K562 (cell line): ENCODE measurements around the gene ANKS1B.

Source experiments
- FOXJ3 ChIP-seq: sonication (generic); formaldehyde crosslinking; IDR thresholded peaks from 2 replicates; pipeline ENCODE4 v1.4.0; 2020; ENCODE audit warnings: mild to moderate bottlenecking, missing genetic modification reagents
- HCFC1 ChIP-seq: IDR thresholded peaks from 2 replicates; pipeline ENCODE4 v1.6.1; 2012; ENCODE audit warnings: low read depth, low read length, improper control_type of control experiment
- NBN ChIP-seq: fragments of 450-650 bp; IDR thresholded peaks from 2 replicates; pipeline ENCODE4 v1.6.1; 2016; ENCODE audit warnings: low read depth, mild to moderate bottlenecking
- SREBF2 ChIP-seq: sonication (generic); formaldehyde crosslinking; IDR thresholded peaks from 2 replicates; pipeline ENCODE4 v1.4.0; 2020; ENCODE audit warnings: mild to moderate bottlenecking, missing genetic modification reagents
- TBP ChIP-seq: optimal IDR thresholded peaks from 2 replicates; pipeline ENCODE3; 2011; ENCODE audit warnings: low read depth, low read length, improper control_type of control experiment
- TCF7L2 ChIP-seq: fragments of 150-350 bp; IDR thresholded peaks from 2 replicates; pipeline ENCODE4 v1.6.1; 2016; ENCODE audit warnings: low read depth, mild to moderate bottlenecking, low read length, moderate library complexity
- ZKSCAN8 ChIP-seq: fragments of 200-800 bp; sonication (Bioruptor generic); IDR thresholded peaks from 2 replicates; pipeline ENCODE4 v1.6.1; 2016; ENCODE audit warnings: missing genetic modification characterization, missing compliant biosample characterization
- ZNF143 ChIP-seq: sonication (generic); formaldehyde crosslinking; IDR thresholded peaks from 2 replicates; pipeline ENCODE4 v1.9.0; 2022; ENCODE audit warnings: mild to moderate bottlenecking, missing genetic modification reagents
- TF ChIP-seq, protein P1 (sequence below): sonication (generic); formaldehyde crosslinking; IDR thresholded peaks from 2 replicates; pipeline ENCODE4 v1.8.1; 2023; ENCODE audit warnings: mild to moderate bottlenecking, missing genetic modification reagents
- TF ChIP-seq, protein P2 (sequence below): IDR thresholded peaks from 3 replicates; pipeline ENCODE4 v1.6.1; 2011; ENCODE audit warnings: borderline replicate concordance, mild to moderate bottlenecking; ENCODE audit not compliant: insufficient read length, insufficient read depth
- TF ChIP-seq, protein P3 (sequence below), 3 experiments: IDR thresholded peaks in 2 of 3; conservative IDR thresholded peaks in 1 of 3; 2 replicates each; pipeline ENCODE4 v1.5.1; 2011 to 2012; ENCODE audit warnings: low read length in 3 of 3, mild to moderate bottlenecking in 3 of 3, control low read depth in 2 of 3, improper control_type of control experiment in 1 of 3, inconsistent platforms in 1 of 3, low read depth in 1 of 3, mixed read lengths in 1 of 3, moderate library complexity in 1 of 3; ENCODE audit not compliant: insufficient read depth in 2 of 3
- TF ChIP-seq, protein P4 (sequence below): sonication (generic); formaldehyde crosslinking; IDR thresholded peaks from 2 replicates; pipeline ENCODE4 v1.8.0; 2022; ENCODE audit warnings: mild to moderate bottlenecking, missing genetic modification reagents
- TF ChIP-seq, protein P5 (sequence below): sonication (generic); formaldehyde crosslinking; IDR thresholded peaks from 2 replicates; pipeline ENCODE4 v1.8.0; 2023; ENCODE audit warnings: missing genetic modification reagents, mild to moderate bottlenecking, borderline replicate concordance
- TF ChIP-seq, protein P6 (sequence below): fragments of 250-450 bp; sonication (Bioruptor Pico); IDR thresholded peaks from 2 replicates; pipeline ENCODE4 v1.4.0; 2020; ENCODE audit warnings: mild to moderate bottlenecking

DNA sequence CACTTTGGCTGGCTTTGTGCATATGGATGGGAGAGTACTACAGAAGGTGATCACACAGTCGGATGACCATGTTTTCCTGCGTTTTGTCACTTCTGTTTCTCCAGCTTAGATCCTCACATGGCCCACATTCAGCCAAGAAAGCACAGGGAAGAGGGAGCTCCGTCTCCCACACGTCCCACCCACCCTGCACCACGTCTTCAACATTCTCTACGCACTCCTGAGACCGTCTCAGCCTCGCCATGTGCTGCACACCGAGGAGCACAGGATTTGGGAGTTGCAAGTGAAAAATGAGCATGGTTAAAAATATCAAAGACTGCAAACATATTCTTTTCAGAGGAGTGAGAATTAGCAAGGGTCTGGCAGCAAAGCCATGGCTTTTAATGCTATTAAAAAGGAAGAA is 1217.5 kb downstream of the ANKS1B start:
- TF ChIP-seq, protein P1, sequence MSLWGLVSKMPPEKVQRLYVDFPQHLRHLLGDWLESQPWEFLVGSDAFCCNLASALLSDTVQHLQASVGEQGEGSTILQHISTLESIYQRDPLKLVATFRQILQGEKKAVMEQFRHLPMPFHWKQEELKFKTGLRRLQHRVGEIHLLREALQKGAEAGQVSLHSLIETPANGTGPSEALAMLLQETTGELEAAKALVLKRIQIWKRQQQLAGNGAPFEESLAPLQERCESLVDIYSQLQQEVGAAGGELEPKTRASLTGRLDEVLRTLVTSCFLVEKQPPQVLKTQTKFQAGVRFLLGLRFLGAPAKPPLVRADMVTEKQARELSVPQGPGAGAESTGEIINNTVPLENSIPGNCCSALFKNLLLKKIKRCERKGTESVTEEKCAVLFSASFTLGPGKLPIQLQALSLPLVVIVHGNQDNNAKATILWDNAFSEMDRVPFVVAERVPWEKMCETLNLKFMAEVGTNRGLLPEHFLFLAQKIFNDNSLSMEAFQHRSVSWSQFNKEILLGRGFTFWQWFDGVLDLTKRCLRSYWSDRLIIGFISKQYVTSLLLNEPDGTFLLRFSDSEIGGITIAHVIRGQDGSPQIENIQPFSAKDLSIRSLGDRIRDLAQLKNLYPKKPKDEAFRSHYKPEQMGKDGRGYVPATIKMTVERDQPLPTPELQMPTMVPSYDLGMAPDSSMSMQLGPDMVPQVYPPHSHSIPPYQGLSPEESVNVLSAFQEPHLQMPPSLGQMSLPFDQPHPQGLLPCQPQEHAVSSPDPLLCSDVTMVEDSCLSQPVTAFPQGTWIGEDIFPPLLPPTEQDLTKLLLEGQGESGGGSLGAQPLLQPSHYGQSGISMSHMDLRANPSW (CRISPR knock-in tag): no peak
- no peak for TF ChIP-seq TCF7L2
- TF ChIP-seq ZNF143 (CRISPR knock-in tag): no peak
- TF ChIP-seq, protein P2, sequence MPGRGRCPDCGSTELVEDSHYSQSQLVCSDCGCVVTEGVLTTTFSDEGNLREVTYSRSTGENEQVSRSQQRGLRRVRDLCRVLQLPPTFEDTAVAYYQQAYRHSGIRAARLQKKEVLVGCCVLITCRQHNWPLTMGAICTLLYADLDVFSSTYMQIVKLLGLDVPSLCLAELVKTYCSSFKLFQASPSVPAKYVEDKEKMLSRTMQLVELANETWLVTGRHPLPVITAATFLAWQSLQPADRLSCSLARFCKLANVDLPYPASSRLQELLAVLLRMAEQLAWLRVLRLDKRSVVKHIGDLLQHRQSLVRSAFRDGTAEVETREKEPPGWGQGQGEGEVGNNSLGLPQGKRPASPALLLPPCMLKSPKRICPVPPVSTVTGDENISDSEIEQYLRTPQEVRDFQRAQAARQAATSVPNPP: no peak
- TF ChIP-seq HCFC1: no peak
- TF ChIP-seq, protein P3, sequence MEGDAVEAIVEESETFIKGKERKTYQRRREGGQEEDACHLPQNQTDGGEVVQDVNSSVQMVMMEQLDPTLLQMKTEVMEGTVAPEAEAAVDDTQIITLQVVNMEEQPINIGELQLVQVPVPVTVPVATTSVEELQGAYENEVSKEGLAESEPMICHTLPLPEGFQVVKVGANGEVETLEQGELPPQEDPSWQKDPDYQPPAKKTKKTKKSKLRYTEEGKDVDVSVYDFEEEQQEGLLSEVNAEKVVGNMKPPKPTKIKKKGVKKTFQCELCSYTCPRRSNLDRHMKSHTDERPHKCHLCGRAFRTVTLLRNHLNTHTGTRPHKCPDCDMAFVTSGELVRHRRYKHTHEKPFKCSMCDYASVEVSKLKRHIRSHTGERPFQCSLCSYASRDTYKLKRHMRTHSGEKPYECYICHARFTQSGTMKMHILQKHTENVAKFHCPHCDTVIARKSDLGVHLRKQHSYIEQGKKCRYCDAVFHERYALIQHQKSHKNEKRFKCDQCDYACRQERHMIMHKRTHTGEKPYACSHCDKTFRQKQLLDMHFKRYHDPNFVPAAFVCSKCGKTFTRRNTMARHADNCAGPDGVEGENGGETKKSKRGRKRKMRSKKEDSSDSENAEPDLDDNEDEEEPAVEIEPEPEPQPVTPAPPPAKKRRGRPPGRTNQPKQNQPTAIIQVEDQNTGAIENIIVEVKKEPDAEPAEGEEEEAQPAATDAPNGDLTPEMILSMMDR (IDR thresholded peaks at IDR 0.05 in 2 of 3, conservative IDR thresholded peaks at IDR 0.05 in 1 of 3; ENCODE audit: insufficient read depth in 2 of 3, low read depth in 1 of 3, low read length in 3 of 3): no peak
- TF ChIP-seq ZKSCAN8 (CRISPR knock-in tag): no peak
- TF ChIP-seq FOXJ3: no peak
- TF ChIP-seq, protein P4, sequence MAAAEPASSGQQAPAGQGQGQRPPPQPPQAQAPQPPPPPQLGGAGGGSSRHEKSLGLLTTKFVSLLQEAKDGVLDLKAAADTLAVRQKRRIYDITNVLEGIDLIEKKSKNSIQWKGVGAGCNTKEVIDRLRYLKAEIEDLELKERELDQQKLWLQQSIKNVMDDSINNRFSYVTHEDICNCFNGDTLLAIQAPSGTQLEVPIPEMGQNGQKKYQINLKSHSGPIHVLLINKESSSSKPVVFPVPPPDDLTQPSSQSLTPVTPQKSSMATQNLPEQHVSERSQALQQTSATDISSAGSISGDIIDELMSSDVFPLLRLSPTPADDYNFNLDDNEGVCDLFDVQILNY (CRISPR knock-in tag): no peak
- TF ChIP-seq, protein P5, sequence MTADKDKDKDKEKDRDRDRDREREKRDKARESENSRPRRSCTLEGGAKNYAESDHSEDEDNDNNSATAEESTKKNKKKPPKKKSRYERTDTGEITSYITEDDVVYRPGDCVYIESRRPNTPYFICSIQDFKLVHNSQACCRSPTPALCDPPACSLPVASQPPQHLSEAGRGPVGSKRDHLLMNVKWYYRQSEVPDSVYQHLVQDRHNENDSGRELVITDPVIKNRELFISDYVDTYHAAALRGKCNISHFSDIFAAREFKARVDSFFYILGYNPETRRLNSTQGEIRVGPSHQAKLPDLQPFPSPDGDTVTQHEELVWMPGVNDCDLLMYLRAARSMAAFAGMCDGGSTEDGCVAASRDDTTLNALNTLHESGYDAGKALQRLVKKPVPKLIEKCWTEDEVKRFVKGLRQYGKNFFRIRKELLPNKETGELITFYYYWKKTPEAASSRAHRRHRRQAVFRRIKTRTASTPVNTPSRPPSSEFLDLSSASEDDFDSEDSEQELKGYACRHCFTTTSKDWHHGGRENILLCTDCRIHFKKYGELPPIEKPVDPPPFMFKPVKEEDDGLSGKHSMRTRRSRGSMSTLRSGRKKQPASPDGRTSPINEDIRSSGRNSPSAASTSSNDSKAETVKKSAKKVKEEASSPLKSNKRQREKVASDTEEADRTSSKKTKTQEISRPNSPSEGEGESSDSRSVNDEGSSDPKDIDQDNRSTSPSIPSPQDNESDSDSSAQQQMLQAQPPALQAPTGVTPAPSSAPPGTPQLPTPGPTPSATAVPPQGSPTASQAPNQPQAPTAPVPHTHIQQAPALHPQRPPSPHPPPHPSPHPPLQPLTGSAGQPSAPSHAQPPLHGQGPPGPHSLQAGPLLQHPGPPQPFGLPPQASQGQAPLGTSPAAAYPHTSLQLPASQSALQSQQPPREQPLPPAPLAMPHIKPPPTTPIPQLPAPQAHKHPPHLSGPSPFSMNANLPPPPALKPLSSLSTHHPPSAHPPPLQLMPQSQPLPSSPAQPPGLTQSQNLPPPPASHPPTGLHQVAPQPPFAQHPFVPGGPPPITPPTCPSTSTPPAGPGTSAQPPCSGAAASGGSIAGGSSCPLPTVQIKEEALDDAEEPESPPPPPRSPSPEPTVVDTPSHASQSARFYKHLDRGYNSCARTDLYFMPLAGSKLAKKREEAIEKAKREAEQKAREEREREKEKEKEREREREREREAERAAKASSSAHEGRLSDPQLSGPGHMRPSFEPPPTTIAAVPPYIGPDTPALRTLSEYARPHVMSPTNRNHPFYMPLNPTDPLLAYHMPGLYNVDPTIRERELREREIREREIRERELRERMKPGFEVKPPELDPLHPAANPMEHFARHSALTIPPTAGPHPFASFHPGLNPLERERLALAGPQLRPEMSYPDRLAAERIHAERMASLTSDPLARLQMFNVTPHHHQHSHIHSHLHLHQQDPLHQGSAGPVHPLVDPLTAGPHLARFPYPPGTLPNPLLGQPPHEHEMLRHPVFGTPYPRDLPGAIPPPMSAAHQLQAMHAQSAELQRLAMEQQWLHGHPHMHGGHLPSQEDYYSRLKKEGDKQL (CRISPR knock-in tag): no peak
- TF ChIP-seq, protein P6, sequence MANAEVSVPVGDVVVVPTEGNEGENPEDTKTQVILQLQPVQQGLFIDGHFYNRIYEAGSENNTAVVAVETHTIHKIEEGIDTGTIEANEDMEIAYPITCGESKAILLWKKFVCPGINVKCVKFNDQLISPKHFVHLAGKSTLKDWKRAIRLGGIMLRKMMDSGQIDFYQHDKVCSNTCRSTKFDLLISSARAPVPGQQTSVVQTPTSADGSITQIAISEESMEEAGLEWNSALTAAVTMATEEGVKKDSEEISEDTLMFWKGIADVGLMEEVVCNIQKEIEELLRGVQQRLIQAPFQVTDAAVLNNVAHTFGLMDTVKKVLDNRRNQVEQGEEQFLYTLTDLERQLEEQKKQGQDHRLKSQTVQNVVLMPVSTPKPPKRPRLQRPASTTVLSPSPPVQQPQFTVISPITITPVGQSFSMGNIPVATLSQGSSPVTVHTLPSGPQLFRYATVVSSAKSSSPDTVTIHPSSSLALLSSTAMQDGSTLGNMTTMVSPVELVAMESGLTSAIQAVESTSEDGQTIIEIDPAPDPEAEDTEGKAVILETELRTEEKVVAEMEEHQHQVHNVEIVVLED (CRISPR knock-in tag): no peak
- TF ChIP-seq SREBF2 (CRISPR knock-in tag): no peak
- no peak for TF ChIP-seq NBN
- TF ChIP-seq TBP: no peak
